Vein endothelial cell (primary cell): ENCODE data around the gene KCNV2. TPM values are rescaled to one million over a fixed set of nuclear protein-coding genes. Genes with fewer than 3 reads are reported as not detected.

Experiments used
- total RNA-seq: library from RNA; depleted of rRNA; stranded (reverse); fragments of >200 nt; gene quantifications from 2 replicates; pipeline ENCODE4 v1.2.3, GENCODE V29; 2012

KCNV2 gene
- not detected in 2 replicates for total RNA-seq

DNA sequence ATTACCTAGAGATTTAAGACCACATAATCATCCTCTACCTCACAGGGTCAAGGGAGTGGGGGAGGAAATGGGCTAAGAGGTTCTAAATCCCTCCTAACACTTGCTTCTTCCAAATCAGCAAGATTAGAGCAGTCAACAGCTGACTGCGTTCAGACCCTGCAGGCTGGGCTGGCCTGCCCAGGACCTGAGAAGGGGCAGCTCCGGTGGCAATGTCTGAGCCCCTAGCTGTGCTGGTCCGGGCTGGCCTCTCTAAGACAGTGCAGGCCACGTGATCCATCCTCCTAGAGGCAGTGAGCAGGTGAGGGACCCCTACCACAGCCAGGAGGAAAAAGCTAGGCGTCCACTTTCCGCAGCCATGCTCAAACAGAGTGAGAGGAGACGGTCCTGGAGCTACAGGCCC, at the start of gene KCNV2:
KCNV2 (plus strand) TSS at position 126 of the 400 bp plus-strand sequence; CDS start at position 356, 230 bp downstream.

Other genes starting within 250 kb of the KCNV2 start
- 12.4 and 17.7 TPM in 2 replicates for gene VLDLR, start 95.7 kb upstream of the KCNV2 start, total RNA-seq
- gene PUM3, start 126.6 kb downstream of the KCNV2 start, total RNA-seq: 39.2 and 61.9 TPM in 2 replicates